Effector CD8-positive, alpha-beta T cell (primary cell): ENCODE data around the gene EAF1.
"Not testable (repeated sequence)": the region's sequence is repeated elsewhere in the genome, so short reads cannot be mapped to it uniquely, and the experiment has no call there.

Experiments used
- DNase-seq: peaks from one replicate; lab custom pipeline; 2025; lab: John Stamatoyannopoulos, UW

The EAF1 gene

DNA sequence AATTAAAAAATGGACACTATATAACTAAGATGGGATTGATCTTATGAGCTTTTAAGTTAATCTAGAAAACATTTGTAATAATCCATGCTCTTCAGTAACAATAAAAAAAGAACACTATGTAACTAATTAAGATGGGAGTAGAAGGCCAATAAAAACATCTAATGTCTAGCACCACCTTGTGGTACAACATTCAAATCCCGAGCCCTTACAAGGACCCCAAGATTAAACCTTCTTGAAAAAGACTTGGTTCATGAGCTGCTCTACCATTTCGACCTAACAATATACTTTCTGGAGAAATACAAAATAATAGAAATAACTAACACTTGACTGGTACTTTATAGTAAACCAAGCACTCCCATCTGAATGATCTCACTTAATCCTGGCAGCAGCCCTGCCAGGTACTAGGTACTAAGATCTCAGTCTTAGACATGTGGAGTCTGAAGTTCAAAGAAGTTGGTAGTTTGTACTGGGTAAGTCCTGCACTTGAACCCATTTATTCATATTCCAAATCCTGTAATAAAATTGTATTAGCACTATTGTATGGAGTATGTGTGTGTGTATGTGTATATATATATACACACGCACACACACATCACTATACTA lies 21.8 kb upstream of the EAF1 start:
- no peak for DNase-seq

DNA sequence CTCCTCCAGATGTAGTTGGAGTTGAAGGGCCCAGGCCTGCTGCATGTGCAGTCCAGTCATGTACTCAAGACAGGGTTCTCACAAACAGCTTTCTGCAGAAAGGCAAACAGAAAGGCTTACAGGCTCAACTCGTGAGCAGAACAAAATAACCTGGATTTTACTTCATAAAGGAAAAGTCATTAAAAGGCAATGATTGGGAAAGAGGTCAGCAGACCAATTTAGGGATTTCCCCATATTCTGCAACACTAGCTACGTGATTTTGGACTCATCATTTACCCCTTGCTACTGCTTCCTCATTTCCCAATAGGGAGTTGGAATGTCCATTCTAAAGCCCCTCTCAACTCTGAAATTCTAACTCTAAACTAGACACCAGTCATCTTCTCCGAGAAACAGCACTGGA lies 18.2 kb upstream of the EAF1 start:
- no peak for DNase-seq

DNA sequence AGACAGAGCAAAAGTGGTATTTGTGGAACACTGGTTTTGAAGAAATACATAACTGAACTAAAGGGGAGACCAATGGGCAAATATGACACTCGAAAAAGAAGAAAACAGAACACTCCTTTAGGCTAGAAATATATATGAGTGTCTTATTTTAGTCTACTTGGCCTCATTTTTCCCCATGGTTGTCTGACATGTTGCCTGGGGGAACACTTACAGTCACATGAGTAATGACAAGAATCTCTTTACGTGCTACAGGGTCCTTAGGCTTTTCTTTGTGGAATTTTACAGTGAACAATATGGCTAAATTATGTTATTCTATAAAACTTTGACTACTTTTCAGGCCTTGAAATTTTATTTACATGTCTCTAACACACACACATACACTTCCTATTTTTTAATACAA lies 17.6 kb upstream of the EAF1 start:
- DNase-seq = no peak

DNA sequence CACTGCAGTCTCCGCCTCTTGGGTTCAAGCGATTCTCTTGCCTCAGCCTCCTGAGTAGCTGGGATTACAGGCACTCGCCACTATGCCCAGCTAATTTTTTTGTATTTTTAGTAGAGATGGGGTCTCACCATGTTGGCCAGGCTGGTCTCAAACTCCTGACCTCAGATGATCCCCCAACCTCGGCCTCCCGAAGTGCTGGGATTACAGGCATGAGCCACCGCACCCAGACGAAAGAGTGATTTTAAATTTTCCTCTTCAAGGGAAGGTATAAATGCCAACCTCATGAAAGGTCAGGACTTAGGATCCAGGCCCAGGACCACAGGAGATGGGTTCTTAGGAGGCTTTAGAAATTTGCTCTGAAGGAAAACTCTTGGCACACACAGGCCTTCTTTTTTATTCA lies 16.4 kb upstream of the EAF1 start:
- not testable (repeated sequence) for DNase-seq

- no peak for DNase-seq
These were observed 6.5 kb upstream of the EAF1 start for GRCh38 chr3:15420871-15421270.

- no peak for DNase-seq
These were observed 749 bp upstream of the EAF1 start for GRCh38 chr3:15426579-15427118.

- no peak for DNase-seq
These were observed 583 bp downstream of the EAF1 start for GRCh38 chr3:15427981-15428380.

- no peak for DNase-seq
These were observed 1.1 kb downstream of the EAF1 start for GRCh38 chr3:15428539-15428938.

DNA sequence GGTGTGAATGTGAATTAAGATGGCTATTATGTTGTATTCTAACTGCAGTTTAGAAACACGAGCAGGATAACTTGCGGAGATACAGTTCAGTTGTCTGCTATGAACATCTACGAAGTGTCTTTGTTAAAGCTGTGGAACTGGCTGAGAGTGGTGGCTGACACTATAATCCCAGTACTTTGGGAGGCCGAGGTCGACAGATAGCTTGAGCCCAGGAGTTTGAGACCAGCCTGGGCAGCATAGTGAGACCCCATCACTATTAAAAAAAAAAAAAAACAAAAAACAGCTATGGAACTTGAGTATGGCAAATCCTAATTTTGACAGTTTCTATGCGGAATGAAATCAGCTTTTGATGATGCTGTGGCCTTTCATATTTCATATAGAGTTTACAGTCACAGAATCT lies 1.7 kb downstream of the EAF1 start:
- DNase-seq = no peak

GRCh38 chr3:15430624-15431023 lies 3.2 kb downstream of the EAF1 start:
- no peak for DNase-seq

DNA sequence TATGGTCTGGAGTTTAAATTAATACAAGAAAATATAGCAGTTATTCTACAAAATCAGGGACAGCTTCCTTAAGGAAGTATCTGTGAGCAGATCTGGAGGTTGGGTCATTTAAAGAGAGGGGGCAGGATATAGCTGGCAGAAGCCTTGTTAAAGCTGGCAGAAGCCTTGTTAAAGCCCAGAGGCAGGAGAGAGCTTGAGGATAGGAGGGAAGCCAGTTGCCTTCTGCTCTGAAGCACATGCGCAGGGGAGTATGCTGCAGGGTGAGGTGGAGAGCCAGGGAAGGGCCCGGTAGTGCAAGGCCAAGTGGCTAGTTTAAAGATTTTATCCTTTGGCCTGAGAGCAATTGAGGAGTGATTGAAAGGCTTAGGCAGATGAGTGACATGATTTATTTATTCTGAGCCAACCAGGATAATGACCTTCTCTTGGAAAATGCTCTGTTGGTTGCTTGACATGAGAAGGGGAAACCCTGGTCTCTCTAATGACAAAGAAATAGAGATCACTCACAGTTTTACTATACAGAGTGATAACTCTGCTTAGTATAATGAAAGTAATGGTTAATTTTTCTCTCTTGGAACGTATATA lies 3.9 kb downstream of the EAF1 start:
- no peak for DNase-seq

DNA sequence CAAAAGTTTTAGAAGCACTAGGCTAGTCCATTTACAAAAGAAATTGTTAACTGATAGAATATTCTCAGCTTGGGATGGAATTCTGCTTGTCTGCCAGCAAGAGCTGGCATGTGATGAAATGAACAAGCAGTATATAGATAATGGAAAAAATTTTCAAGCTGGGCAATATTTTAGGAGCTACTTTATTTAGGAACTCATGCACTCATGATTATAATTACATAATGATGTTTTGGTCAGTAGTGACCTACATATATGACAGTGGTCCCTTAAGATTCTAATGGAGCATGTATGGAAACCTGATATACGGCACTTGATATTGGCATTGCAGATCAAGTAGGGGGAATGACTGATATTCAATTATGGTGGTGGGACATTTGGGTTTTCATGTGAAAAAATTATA lies 6.1 kb downstream of the EAF1 start:
- no peak for DNase-seq

GRCh38 chr3:15434756-15435155 lies 7.4 kb downstream of the EAF1 start:
- no peak for DNase-seq

DNA sequence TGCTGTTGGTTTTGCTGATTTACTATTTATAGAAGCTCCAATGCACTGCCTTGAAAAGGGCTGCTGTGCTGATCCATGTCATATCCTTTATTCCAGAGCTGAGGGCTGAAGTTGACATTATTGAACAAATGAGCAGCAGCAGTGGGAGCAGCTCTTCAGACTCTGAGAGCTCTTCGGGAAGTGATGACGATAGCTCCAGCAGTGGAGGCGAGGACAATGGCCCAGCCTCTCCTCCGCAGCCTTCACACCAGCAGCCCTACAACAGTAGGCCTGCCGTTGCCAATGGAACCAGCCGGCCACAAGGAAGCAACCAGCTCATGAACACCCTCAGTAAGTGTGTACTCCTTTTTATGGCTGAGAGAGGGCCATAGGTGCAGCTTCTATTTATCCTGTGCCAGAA lies 8.8 kb downstream of the EAF1 start:
- DNase-seq = no peak

DNA sequence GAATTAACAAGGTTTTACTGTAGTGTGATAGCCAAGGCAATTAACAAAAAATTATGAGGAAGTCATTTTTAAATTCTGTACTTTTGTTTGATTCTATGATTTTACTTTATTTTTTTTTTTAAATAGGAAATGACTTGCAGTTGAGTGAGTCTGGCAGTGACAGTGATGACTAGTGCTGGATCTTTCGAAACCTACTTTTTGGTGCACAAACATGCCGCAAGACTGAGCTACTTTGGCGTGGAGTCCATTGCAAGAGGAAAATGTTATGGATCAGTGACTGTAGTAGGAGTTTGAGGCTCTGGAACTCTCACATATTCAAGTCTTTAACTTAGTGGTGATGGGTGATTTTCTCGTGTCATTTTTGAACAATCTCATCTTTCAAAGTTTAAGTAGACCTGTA lies 11.6 kb downstream of the EAF1 start:
- no peak for DNase-seq

GRCh38 chr3:15439476-15439875 lies 12.1 kb downstream of the EAF1 start:
- no peak for DNase-seq

GRCh38 chr3:15440891-15441290 lies 13.5 kb downstream of the EAF1 start:
- DNase-seq = no peak

DNA sequence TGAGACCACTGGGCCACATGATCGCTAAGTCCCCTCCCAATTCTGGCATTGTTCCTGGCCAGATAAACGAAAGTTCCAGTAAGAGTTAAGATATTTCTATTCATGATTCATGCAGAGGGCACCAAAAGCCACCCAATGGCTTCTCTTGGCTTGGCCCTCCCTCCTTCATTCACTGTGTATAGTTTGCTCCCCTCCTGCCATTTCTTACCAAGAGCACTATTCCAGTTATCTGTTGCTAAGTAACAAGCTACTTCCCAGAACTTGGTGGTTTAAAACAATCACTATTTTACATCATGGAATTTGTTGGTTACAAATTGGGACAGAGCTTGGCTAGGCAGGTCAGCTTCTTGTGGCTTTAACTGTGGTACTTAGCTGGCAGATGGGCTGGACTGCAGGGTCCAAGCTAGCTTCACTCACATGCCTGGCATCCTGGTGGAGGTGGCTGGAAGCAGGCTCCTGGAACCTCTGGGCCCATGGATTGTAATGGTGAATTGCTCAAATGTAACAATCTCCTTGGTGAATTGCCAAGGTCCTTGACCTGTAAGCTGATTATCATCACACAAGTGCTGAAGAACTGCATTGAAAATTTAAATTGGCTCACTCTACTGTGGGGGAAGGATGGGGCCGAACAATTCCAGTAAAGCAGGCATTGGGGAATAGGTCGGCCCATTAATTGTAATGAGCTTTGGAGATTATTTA lies 16.6 kb downstream of the EAF1 start:
- no peak for DNase-seq

DNA sequence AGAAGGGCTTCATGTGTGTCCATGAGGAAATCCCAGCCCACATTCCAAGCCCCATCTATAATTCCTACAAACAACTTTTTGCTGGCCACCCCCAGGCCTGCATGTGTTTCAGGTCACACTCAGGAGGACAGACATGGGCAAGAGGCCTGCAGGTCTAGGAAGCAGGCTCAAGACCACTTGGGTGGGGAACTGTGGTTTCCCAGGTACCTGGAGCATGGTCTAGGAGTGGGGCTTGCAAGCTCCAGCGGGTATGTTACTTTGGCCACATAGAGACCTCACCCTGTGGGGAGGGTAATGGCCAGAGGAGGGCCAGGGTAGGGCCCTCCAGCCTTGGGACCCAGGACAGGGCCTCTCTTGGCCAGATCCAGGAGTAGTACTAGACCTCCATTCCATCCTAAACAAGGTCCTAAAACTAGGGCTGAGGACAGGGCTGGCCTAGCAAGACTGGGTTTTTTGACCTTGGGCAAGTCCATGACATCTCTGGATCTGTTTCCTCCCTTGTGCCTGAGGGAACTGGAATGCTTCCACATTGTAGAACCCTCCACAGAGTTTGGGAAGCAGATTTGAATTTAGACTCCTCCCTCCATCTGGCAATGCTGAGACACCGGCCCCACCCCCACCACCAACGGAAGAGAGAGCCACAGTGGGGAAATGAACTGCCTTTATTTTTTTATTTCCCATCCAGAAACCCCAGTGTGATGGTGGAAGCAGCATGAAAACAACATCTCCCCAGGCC lies 22.3 kb downstream of the EAF1 start:
- no peak for DNase-seq

GRCh38 chr3:15450438-15451215 lies 23.2 kb downstream of the EAF1 start:
- DNase-seq = no peak

DNA sequence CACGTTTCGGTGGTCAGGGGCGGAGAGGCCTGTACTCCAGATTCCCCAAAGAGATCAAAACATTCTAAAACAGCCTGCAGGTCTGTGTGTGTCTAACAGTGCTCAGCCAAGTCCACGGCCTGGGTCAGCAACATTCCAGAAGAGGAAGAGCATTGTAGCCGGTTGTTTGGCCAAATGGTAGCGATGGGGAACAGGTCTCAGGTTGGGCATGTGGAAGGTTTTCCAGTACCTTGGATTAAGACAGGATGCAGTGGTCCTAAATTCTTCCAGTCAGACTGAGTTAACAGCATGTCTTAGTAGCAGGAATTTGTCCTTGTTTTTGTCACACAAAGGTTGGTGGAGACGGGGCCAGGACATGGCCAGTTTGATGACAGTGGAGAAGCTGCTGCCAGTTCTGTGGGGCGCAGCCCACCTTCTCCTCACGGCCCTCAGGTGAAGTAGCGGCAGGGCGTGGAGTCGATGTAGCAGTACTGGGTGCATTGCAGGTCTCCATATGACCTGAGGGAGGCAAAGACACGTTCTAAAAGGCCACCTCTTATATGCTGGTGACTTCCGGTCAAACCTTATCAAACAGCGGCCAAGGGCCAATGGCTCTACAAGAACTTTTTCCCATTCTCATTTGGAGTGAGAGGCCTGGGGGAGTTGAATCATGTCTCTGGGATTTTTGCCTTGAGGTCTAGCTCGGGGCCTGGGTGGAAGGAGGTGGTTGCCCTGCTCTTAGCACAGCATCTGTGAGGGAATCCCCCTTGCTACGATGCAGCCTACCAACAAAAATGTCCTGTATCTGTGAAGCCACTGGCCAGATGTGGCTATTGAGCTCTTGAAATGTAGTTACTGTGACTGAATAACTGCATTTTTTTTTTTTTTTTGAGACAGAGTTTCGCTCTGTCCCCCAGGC lies 24.1 kb downstream of the EAF1 start:
- DNase-seq = no peak
